Epithelial cell of proximal tubule (primary cell): ENCODE data around the gene DLGAP4. TPM values are rescaled to one million over a fixed set of nuclear protein-coding genes. Genes with fewer than 3 reads are reported as not detected.

Source experiments
- DNase-seq: peaks from one replicate; pipeline ENCODE4 v3.0.0-alpha.2; 2011; ENCODE audit warnings: low read depth
- H3K4me3 ChIP-seq: 2 replicates; pipeline ENCODE4 v1.5.1; 2011; ENCODE audit warnings: low read depth, mild to moderate bottlenecking, low read length
- CTCF ChIP-seq: conservative IDR thresholded peaks from 2 replicates; pipeline ENCODE4 v1.5.1; 2012; ENCODE audit warnings: low read depth, mild to moderate bottlenecking, low read length
- total RNA-seq: library from RNA; depleted of rRNA; stranded (reverse); fragments of >200 nt; gene quantifications from 2 replicates; pipeline ENCODE4 v1.2.3, GENCODE V29; 2015

The DLGAP4 gene
- total RNA-seq, 1 donor from 2014 or later, result 41.4 TPM

GRCh38 chr20:36390269-36390668 is 84.1 kb downstream of the DLGAP4 start:
- no peak overlapping the region for H3K4me3 ChIP-seq
- DNase-seq, result no peak
- no peak for TF ChIP-seq CTCF

GRCh38 chr20:36390719-36391415 is 84.7 kb downstream of the DLGAP4 start:
- TF ChIP-seq CTCF, result no peak
- no peak for DNase-seq
- no peak overlapping the region for H3K4me3 ChIP-seq

GRCh38 chr20:36391456-36391855 is 85.3 kb downstream of the DLGAP4 start:
- H3K4me3 ChIP-seq, result no peak overlapping the region
- DNase-seq, result no peak
- TF ChIP-seq CTCF, result no peak

GRCh38 chr20:36391955-36392354 is 85.8 kb downstream of the DLGAP4 start:
- no peak overlapping the region for H3K4me3 ChIP-seq
- no peak for DNase-seq
- no peak for TF ChIP-seq CTCF

GRCh38 chr20:36392989-36393388 is 86.8 kb downstream of the DLGAP4 start:
- no peak overlapping the region for H3K4me3 ChIP-seq
- no peak for TF ChIP-seq CTCF
- DNase-seq, result no peak

- no peak for TF ChIP-seq CTCF
- H3K4me3 ChIP-seq, result no peak overlapping the region
- no peak for DNase-seq
Observed at GRCh38 chr20:36394340-36394965, 88.3 kb downstream of the DLGAP4 start.

GRCh38 chr20:36396340-36396739 is 90.2 kb downstream of the DLGAP4 start:
- H3K4me3 ChIP-seq, result no peak overlapping the region
- no peak for DNase-seq
- no peak for TF ChIP-seq CTCF
